ENCODE results near the gene CACNA1G. TPM values are rescaled to one million over a fixed set of nuclear protein-coding genes. Genes with fewer than 3 reads are reported as not detected.

CACNA1G gene
- total RNA-seq, 2 experiments from 2014 or later: not detected

DNA sequence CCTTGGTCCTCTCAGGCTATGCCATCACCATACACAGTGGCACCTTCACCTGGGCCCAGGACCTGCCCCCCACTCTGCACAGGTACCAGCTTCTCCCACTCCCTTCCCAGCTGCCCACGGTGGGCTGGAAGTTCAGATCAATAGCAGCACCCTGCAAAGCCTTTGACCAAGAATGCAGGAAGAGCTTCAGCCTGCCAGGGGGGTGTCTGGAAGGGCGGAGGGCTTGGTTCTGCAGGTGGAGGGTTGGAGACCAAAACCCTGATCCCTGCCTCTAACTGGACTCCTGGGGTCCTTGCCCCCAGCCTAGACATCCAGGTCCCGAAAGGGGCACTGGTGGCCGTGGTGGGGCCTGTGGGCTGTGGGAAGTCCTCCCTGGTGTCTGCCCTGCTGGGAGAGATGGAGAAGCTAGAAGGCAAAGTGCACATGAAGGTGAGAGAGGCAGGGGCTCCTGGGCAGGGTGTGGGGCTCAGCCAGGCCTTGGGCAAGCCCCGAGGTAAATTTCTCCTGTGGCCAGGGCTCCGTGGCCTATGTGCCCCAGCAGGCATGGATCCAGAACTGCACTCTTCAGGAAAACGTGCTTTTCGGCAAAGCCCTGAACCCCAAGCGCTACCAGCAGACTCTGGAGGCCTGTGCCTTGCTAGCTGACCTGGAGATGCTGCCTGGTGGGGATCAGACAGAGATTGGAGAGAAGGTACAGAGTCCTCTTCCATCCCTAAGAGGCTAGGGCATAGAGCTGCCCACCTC, 108.5 kb downstream of the CACNA1G start:
- no TSS peak for BruUV-seq (replicated peaks)
- Histone ChIP-seq H3K79me2 (ENCODE audit: insufficient read depth, low read depth, low read length) (no peaks in the 10 kb centered on the region), H3K9me3 (ENCODE audit: low read length) (no peaks in the 10 kb centered on the region), H3K4me3 (ENCODE audit: low read depth, low read length, poor library complexity, severe bottlenecking) (no peak overlapping the region), H3K9me2 (ENCODE audit: insufficient read depth, low read length) (no peaks in the 10 kb centered on the region), H4K20me1 (ENCODE audit: insufficient read depth, low read length) (no peaks in the 10 kb centered on the region), H3K36me3 (ENCODE audit: insufficient read depth, low read length) (no peaks in the 10 kb centered on the region), H3K27ac (ENCODE audit: low read depth, low read length, poor library complexity, severe bottlenecking) (no peak overlapping the region), H3K4me1 (ENCODE audit: insufficient read depth, low read length, poor library complexity, severe bottlenecking) (no peaks in the 10 kb centered on the region), H3K4me2 (ENCODE audit: low read length) (no peak overlapping the region), H2AFZ (ENCODE audit: low read length) (no peak overlapping the region)
- POLR2A ChIA-PET: no interaction called here
- CTCF ChIA-PET (ENCODE audit: unreplicated experiment): no interaction called here
- no peak for DNase-seq (ENCODE audit: low spot score)
- intact Hi-C loops (cut with micrococcal nuclease; ENCODE audit: unreplicated experiment): no loop called here
- TF ChIP-seq EZH2phosphoT487 (IDR thresholded peaks at IDR 0.05; ENCODE audit: borderline replicate concordance, low read depth, low read length): no peak
- TF ChIP-seq CTCF (conservative IDR thresholded peaks at IDR 0.05; ENCODE audit: low read length): no peak

- Histone ChIP-seq H3K27ac (ENCODE audit: low read depth, low read length, poor library complexity, severe bottlenecking) (no peak overlapping the region), H3K79me2 (ENCODE audit: insufficient read depth, low read depth, low read length) (no peaks in the 10 kb centered on the region), H3K4me1 (ENCODE audit: insufficient read depth, low read length, poor library complexity, severe bottlenecking) (no peaks in the 10 kb centered on the region), H2AFZ (ENCODE audit: low read length) (no peak overlapping the region), H3K4me3 (ENCODE audit: low read depth, low read length, poor library complexity, severe bottlenecking) (no peak overlapping the region), H3K9me3 (ENCODE audit: low read length) (no peaks in the 10 kb centered on the region), H3K9me2 (ENCODE audit: insufficient read depth, low read length) (no peaks in the 10 kb centered on the region), H3K4me2 (ENCODE audit: low read length) (no peak overlapping the region), H4K20me1 (ENCODE audit: insufficient read depth, low read length) (no peaks in the 10 kb centered on the region), H3K36me3 (ENCODE audit: insufficient read depth, low read length) (no peaks in the 10 kb centered on the region)
- ChIA-PET POLR2A (no interaction called here), CTCF (ENCODE audit: unreplicated experiment) (no interaction called here)
- no TSS peak for BruUV-seq (replicated peaks)
- intact Hi-C loops (cut with micrococcal nuclease; ENCODE audit: unreplicated experiment): no loop called here
- DNase-seq (ENCODE audit: low spot score): no peak
- no peak for TF ChIP-seq EZH2phosphoT487 (IDR thresholded peaks at IDR 0.05; ENCODE audit: borderline replicate concordance, low read depth, low read length)
- TF ChIP-seq CTCF (conservative IDR thresholded peaks at IDR 0.05; ENCODE audit: low read length): no peak
These were observed 111.6 kb downstream of the CACNA1G start for GRCh38 chr17:50672071-50672470.

- DNase-seq (ENCODE audit: low spot score): no peak
- Histone ChIP-seq H3K4me2 (ENCODE audit: low read length) (no peak overlapping the region), H3K9me3 (ENCODE audit: low read length) (no peaks in the 10 kb centered on the region), H3K79me2 (ENCODE audit: insufficient read depth, low read depth, low read length) (no peaks in the 10 kb centered on the region), H4K20me1 (ENCODE audit: insufficient read depth, low read length) (no peaks in the 10 kb centered on the region), H3K4me1 (ENCODE audit: insufficient read depth, low read length, poor library complexity, severe bottlenecking) (no peaks in the 10 kb centered on the region), H3K27ac (ENCODE audit: low read depth, low read length, poor library complexity, severe bottlenecking) (no peak overlapping the region), H3K36me3 (ENCODE audit: insufficient read depth, low read length) (no peaks in the 10 kb centered on the region), H3K4me3 (ENCODE audit: low read depth, low read length, poor library complexity, severe bottlenecking) (no peak overlapping the region), H3K9me2 (ENCODE audit: insufficient read depth, low read length) (no peaks in the 10 kb centered on the region), H2AFZ (ENCODE audit: low read length) (no peak overlapping the region)
- intact Hi-C loops (cut with micrococcal nuclease; ENCODE audit: unreplicated experiment): no loop called here
- POLR2A ChIA-PET: no interaction called here
- no TSS peak for BruUV-seq (replicated peaks)
- CTCF ChIA-PET (ENCODE audit: unreplicated experiment): no interaction called here
- TF ChIP-seq CTCF (conservative IDR thresholded peaks at IDR 0.05; ENCODE audit: low read length): no peak
- TF ChIP-seq EZH2phosphoT487 (IDR thresholded peaks at IDR 0.05; ENCODE audit: borderline replicate concordance, low read depth, low read length): no peak
These were observed 112.5 kb downstream of the CACNA1G start for GRCh38 chr17:50672831-50673551.
